SU-DHL-6 (cell line): ENCODE measurements around the gene CSNK1G2.

Source experiments
- H2AFZ ChIP-seq: fragments of 200-600 bp; sonication (generic); 2 replicates; pipeline ENCODE4 v1.6.1; 2014; ENCODE audit warnings: low read depth, mild to moderate bottlenecking, moderate library complexity, mixed read lengths, antibody characterized with exemption, low read length; ENCODE audit not compliant: severe bottlenecking
- H3F3A ChIP-seq: fragments of 200-600 bp; shearing (Covaris generic); 2 replicates; pipeline ENCODE4 v1.6.0; 2016; ENCODE audit warnings: antibody characterized with exemption, mild to moderate bottlenecking; ENCODE audit not compliant: insufficient read depth
- H3K27ac ChIP-seq: fragments of 200-600 bp; sonication (generic); 2 replicates; pipeline ENCODE4 v1.5.1; 2016; ENCODE audit warnings: low read depth, mild to moderate bottlenecking, low read length, moderate library complexity, mixed read lengths
- H3K27me3 ChIP-seq: fragments of 200-600 bp; sonication (generic), shearing (Covaris generic); 2 replicates; pipeline ENCODE4 v1.6.0; 2014; ENCODE audit warnings: mild to moderate bottlenecking, low read length
- H3K36me3 ChIP-seq: fragments of 200-600 bp; sonication (generic); 2 replicates; pipeline ENCODE4 v1.6.1; 2014; ENCODE audit warnings: mild to moderate bottlenecking, low read length, mixed read lengths
- H3K4me2 ChIP-seq: fragments of 300-600, 200-600 bp; shearing (Covaris generic), sonication (generic); 2 replicates; pipeline ENCODE4 v1.6.0; 2014; ENCODE audit warnings: low read length, low read depth, mild to moderate bottlenecking; ENCODE audit not compliant: poor library complexity, severe bottlenecking
- H3K4me3 ChIP-seq: fragments of 200-600 bp; sonication (generic); 2 replicates; pipeline ENCODE4 v1.5.1; 2014; ENCODE audit warnings: antibody characterized with exemption, low read length, mild to moderate bottlenecking, mixed read lengths; ENCODE audit not compliant: insufficient read depth, poor library complexity, severe bottlenecking
- H3K79me2 ChIP-seq: fragments of 200-600 bp; sonication (generic); 2 replicates; pipeline ENCODE4 v1.6.1; 2014; ENCODE audit warnings: mild to moderate bottlenecking, low read length, moderate library complexity; ENCODE audit not compliant: insufficient read depth
- H3K9ac ChIP-seq: fragments of 200-600 bp; sonication (generic); 2 replicates; pipeline ENCODE4 v1.7.0; 2014; ENCODE audit warnings: mild to moderate bottlenecking, low read length
- H3K9me2 ChIP-seq: fragments of 200-600 bp; sonication (generic); replicated peaks from 2 replicates; pipeline ENCODE4 v1.6.1; 2014; ENCODE audit warnings: low read length; ENCODE audit not compliant: insufficient read depth
- H3K9me3 ChIP-seq: fragments of 200-600 bp; sonication (generic); 2 replicates; pipeline ENCODE4 v1.6.1; 2014; ENCODE audit warnings: low read length, mixed read lengths; ENCODE audit not compliant: insufficient read depth
- H4K20me1 ChIP-seq: fragments of 200-600 bp; sonication (generic); 2 replicates; pipeline ENCODE4 v1.6.1; 2014; ENCODE audit warnings: low read depth, mild to moderate bottlenecking, antibody characterized with exemption, low read length, moderate library complexity, mixed read lengths
- EZH2phosphoT487 ChIP-seq: fragments of 200-600 bp; sonication (generic), shearing (Covaris generic); conservative IDR thresholded peaks from 2 replicates; pipeline ENCODE4 v1.6.1; 2018; ENCODE audit warnings: mild to moderate bottlenecking, antibody characterized with exemption, low read length, moderate library complexity, mixed read lengths
- TF ChIP-seq, protein P1 (sequence below): fragments of 200-600 bp; sonication (generic); IDR thresholded peaks from one replicate; pipeline ENCODE4 v1.5.1; 2017; ENCODE audit warnings: antibody characterized with exemption, mild to moderate bottlenecking, low read length, moderate library complexity; ENCODE audit not compliant: insufficient read depth, poor library complexity, severe bottlenecking

Gene CSNK1G2

GRCh38 chr19:1974381-1975161 is 33.6 kb downstream of the CSNK1G2 start:
- Histone ChIP-seq H3K9me3 (no peaks in the 10 kb centered on the region), H3K27ac (no peak overlapping the region), H2AFZ (no peak overlapping the region), H3F3A (no peaks in the 10 kb centered on the region), H3K9me2 (no peaks in the 10 kb centered on the region), H3K9ac (no peak overlapping the region), H3K27me3 (no peaks in the 10 kb centered on the region), H3K79me2 (0 out of 2 replicates have a peak, but pooled peaks cover 3% of the 10 kb centered on the region), H3K4me3 (no peak overlapping the region), H4K20me1 (no peaks in the 10 kb centered on the region), H3K4me2 (no peak overlapping the region), H3K36me3 (no peaks in the 10 kb centered on the region)
- TF ChIP-seq, protein P1, sequence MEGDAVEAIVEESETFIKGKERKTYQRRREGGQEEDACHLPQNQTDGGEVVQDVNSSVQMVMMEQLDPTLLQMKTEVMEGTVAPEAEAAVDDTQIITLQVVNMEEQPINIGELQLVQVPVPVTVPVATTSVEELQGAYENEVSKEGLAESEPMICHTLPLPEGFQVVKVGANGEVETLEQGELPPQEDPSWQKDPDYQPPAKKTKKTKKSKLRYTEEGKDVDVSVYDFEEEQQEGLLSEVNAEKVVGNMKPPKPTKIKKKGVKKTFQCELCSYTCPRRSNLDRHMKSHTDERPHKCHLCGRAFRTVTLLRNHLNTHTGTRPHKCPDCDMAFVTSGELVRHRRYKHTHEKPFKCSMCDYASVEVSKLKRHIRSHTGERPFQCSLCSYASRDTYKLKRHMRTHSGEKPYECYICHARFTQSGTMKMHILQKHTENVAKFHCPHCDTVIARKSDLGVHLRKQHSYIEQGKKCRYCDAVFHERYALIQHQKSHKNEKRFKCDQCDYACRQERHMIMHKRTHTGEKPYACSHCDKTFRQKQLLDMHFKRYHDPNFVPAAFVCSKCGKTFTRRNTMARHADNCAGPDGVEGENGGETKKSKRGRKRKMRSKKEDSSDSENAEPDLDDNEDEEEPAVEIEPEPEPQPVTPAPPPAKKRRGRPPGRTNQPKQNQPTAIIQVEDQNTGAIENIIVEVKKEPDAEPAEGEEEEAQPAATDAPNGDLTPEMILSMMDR: no peak
- TF ChIP-seq EZH2phosphoT487: no peak

DNA sequence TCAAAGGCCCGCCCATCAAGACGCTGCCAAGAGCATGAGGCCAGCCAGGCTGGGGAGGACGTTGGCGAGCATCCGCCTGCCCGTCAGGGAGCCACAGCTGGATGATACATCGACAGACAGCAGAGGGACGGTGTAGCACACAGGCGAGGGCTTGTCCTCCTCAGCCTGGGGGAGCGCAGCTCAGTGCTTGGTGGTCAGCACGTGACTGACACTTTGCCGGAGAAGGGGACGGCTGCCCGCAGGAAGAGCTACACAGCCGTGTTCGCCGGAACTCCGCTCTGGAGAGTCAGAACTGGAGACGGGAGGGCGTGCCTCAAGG is 34.1 kb downstream of the CSNK1G2 start:
- no peaks in the 10 kb centered on the region for H3K27me3 ChIP-seq
- H3K9ac ChIP-seq: no peak overlapping the region
- H3K4me2 ChIP-seq: no peak overlapping the region
- no peaks in the 10 kb centered on the region for H3K36me3 ChIP-seq
- H3K9me3 ChIP-seq: no peaks in the 10 kb centered on the region
- no peak overlapping the region for H3K4me3 ChIP-seq
- no peaks in the 10 kb centered on the region for H4K20me1 ChIP-seq
- TF ChIP-seq EZH2phosphoT487: no peak
- TF ChIP-seq, protein P1: no peak
- no peaks in the 10 kb centered on the region for H3F3A ChIP-seq
- H3K9me2 ChIP-seq: no peaks in the 10 kb centered on the region
- no peak overlapping the region for H3K27ac ChIP-seq
- no peak overlapping the region for H2AFZ ChIP-seq
- 0 out of 2 replicates have a peak, but pooled peaks cover 3% of the 10 kb centered on the region for H3K79me2 ChIP-seq

DNA sequence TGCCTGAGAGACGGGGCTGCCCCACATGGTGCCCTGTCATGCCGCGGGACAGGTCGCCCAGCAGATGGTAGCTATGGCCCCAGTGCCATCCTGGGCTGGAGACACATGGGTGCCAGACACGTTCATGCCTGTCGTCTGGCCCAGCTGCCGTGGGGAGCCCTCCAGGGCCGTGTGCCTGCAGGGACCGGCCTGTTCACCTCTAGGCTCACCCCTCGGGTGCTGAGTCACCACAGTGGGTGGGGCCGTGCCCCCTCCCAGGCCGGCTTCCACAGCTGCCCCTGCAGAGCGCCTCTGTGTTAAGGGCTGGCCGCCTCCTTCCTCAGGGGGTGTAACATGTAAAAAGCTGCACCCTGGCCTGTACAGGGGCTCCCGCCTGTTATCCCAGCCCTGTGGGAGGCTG is 36.1 kb downstream of the CSNK1G2 start:
- Histone ChIP-seq H3K27me3 (no peaks in the 10 kb centered on the region), H3K4me2 (no peak overlapping the region), H3K9ac (no peak overlapping the region), H3K36me3 (no peaks in the 10 kb centered on the region), H3K9me3 (no peaks in the 10 kb centered on the region), H4K20me1 (no peaks in the 10 kb centered on the region), H3K4me3 (no peak overlapping the region), H2AFZ (no peak overlapping the region), H3K9me2 (no peaks in the 10 kb centered on the region), H3F3A (no peaks in the 10 kb centered on the region), H3K79me2 (no peaks in the 10 kb centered on the region), H3K27ac (no peak overlapping the region)
- TF ChIP-seq, protein P1: no peak
- TF ChIP-seq EZH2phosphoT487: no peak
